Astrocyte of the spinal cord (primary cell): ENCODE measurements around the gene TSPAN9.

Experiments
- DNase-seq: peaks from one replicate; pipeline ENCODE4 v3.0.0; 2011; ENCODE audit warnings: low read depth, low spot score
- H3K4me3 ChIP-seq: 2 replicates; pipeline ENCODE4 v1.5.1; 2011; ENCODE audit warnings: low read depth, mild to moderate bottlenecking, low read length, moderate library complexity
- CTCF ChIP-seq: IDR thresholded peaks from 2 replicates; pipeline ENCODE4 v1.5.1; 2012; ENCODE audit warnings: low read depth, mild to moderate bottlenecking, low read length, inconsistent platforms
- in situ Hi-C: cut with HindIII; loops from 2 replicates; pipeline ENCODE4 v1.10.0; 2017; ENCODE audit warnings: low sequenced_read_pairs

The TSPAN9 gene

DNA sequence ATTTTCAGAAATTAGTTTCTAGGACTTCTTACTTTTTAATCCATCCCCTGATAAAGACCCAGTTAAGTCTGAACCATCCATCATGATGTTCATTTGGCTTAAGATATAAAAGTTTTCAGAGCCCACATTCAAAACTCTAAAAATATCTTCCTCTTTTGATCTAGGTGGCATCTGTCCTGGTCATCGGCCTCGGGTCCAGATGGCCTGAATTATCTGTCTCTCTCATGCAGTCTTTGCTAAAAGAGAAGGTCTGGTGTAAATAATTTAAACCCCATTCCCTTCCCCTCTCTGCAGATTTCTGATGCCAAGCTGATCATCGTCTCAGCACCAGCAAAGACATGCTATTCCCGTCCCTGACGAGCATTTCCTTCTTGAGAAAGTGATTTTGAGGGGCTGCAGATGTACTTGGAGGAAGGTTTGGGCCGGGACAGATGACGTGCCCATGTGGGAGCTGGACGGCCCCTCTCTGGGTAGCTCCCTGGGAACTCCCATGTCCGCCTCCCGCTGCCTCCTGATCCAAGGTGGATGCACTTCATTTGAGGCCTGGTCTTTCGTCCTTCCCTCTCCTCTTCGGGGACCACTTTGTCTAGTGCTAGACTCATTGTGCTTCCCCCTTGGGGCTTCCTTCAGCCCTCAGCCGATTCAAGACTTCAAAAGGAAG, 240.8 kb downstream of the TSPAN9 start:
- no peak overlapping the region for H3K4me3 ChIP-seq
- TF ChIP-seq CTCF = no peak
- in situ Hi-C loops = no loop called here
- DNase-seq = no peak

GRCh38 chr12:3319723-3320492, 242.7 kb downstream of the TSPAN9 start:
- in situ Hi-C loops = no loop called here
- DNase-seq = no peak
- no peak for TF ChIP-seq CTCF
- no peak overlapping the region for H3K4me3 ChIP-seq

DNA sequence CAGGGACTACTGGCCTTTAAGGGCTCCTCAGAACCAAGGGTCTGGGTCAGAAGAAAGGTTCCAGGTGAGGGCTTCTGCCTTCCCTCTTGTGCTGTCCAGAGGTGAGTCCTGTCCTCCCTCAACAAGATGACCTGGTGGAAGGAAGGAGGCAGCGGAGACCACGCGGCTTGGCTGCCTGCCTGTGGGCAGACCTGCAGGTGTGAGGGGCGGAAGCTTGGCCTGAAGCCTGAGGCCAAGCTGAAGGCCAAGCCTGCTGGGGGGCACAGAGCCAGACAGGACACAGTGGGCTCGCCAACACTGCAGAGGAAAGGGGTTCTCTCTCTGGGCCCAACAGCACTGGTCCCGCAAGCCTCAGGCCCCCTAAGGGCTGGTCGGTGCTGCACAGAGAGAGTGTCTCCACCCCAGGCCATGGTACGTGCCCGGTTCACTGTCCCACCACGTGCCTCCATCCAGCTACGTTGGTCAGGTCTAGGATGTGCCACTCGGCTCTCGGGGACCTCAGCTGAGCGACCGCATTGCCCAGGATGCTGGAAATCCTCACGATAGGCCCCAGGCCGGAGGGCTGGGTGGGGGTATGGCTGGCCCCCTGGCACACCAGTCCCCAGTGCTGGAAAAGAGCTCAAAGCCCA, 243.8 kb downstream of the TSPAN9 start:
- DNase-seq = no peak
- no peak overlapping the region for H3K4me3 ChIP-seq
- no peak for TF ChIP-seq CTCF
- in situ Hi-C loops = no loop called here

DNA sequence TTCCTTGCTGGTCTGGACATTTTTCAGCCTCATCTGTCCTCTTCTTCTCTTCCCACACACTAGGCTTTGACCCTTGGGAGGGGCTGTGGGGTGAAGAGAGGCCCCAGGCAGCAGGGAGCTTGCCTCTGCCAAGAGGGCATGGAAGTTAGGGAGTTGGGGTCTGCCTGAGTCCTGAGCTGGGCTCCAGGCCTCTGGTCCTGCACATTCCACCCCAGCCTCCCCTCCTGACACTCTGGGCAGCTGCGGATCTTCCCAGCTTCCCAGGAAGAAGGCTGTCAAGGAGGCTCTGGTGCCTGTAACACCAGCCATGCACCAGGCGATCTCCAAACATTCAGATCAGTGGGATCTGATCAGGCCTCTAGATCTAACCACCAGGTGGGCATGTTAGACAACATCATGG, 244.7 kb downstream of the TSPAN9 start:
- TF ChIP-seq CTCF = no peak
- DNase-seq = no peak
- H3K4me3 ChIP-seq = no peak overlapping the region
- in situ Hi-C loops = no loop called here

GRCh38 chr12:3323002-3323685, 246.0 kb downstream of the TSPAN9 start:
- no peak for DNase-seq
- in situ Hi-C loops = no loop called here
- no peak overlapping the region for H3K4me3 ChIP-seq
- TF ChIP-seq CTCF = no peak

- TF ChIP-seq CTCF = no peak
- no peak for DNase-seq
Observed at GRCh38 chr12:3325736-3326135, 248.6 kb downstream of the TSPAN9 start.

More at GRCh38 chr12:3325736-3326135, 248.6 kb downstream of the TSPAN9 start:
- no peak overlapping the region for H3K4me3 ChIP-seq
- in situ Hi-C loops = no loop called here
